ENCODE results near the gene UPP1. TPM values are rescaled to one million over a fixed set of nuclear protein-coding genes. Genes with fewer than 3 reads are reported as not detected.

UPP1 gene
- total and polyA plus RNA-seq, 10 of the 15 experiments (the other 5 are each of a cell fraction or from before 2014, with no cell fraction given), result 0.93 to 7.9 (median 3.8) TPM

DNA sequence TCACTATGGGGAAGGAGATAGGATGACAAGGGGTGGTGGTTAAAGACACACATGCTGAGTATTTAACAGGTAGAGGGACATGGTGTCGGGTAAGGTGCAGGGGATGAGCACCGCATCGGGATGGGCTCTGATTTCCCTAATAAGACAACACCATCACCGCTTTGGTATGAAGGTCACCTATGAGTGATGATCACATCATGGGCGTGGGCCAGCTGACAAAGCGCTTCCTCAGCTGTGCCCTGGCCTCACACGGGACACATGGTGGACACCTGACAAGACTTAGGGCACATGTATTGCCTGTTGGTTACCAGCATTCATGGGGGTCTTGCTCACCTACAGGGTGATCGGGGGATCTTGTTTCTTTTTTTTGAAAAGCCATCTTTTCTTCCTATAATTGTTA, 41.0 kb upstream of the UPP1 start:
- SMC1A ChIA-PET (ENCODE audit: uncharacterized antibody, unreplicated experiment), result interaction anchor here (0.6 kb wide), 1 partner anchor 206 kb away, joined by 3 read pairs; no protein-coding TSS in a partner anchor
- FAIRE-seq (no peak), DNase-seq (ENCODE audit: low read depth, low spot score) (no peak), ATAC-seq (no peak)
- TF ChIP-seq ATF7 (IDR thresholded peaks at IDR 0.05; ENCODE audit: low read depth) (no peak), NBN (IDR thresholded peaks at IDR 0.05) (no peak), PAX5 (IDR thresholded peaks at IDR 0.05; ENCODE audit: borderline replicate concordance, low read depth, low read length) (no peak), TCF7 (IDR thresholded peaks at IDR 0.05; ENCODE audit: borderline replicate concordance) (no peak), MEF2A (IDR thresholded peaks at IDR 0.05; ENCODE audit: insufficient read depth, low read depth, low read length) (no peak), MYB (IDR thresholded peaks at IDR 0.05; ENCODE audit: borderline replicate concordance, low read depth, low read length) (no peak), SIX5 (IDR thresholded peaks at IDR 0.05; ENCODE audit: low read depth, low read length, severe bottlenecking) (no peak), NFYB (IDR thresholded peaks at IDR 0.05; ENCODE audit: insufficient read depth, low read depth, low read length) (no peak), CREB1 (IDR thresholded peaks at IDR 0.05; ENCODE audit: low read depth) (no peak), GABPA (IDR thresholded peaks at IDR 0.05; ENCODE audit: low read depth) (no peak), RFX5 (IDR thresholded peaks at IDR 0.05; ENCODE audit: low read depth, low read length) (no peak), RCOR1 (conservative IDR thresholded peaks at IDR 0.05; ENCODE audit: low read depth, low read length) (no peak)
- TF ChIP-seq, protein P1, sequence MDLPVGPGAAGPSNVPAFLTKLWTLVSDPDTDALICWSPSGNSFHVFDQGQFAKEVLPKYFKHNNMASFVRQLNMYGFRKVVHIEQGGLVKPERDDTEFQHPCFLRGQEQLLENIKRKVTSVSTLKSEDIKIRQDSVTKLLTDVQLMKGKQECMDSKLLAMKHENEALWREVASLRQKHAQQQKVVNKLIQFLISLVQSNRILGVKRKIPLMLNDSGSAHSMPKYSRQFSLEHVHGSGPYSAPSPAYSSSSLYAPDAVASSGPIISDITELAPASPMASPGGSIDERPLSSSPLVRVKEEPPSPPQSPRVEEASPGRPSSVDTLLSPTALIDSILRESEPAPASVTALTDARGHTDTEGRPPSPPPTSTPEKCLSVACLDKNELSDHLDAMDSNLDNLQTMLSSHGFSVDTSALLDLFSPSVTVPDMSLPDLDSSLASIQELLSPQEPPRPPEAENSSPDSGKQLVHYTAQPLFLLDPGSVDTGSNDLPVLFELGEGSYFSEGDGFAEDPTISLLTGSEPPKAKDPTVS (IDR thresholded peaks at IDR 0.05; ENCODE audit: low read depth, low read length), result no peak
- TF ChIP-seq, protein P2, sequence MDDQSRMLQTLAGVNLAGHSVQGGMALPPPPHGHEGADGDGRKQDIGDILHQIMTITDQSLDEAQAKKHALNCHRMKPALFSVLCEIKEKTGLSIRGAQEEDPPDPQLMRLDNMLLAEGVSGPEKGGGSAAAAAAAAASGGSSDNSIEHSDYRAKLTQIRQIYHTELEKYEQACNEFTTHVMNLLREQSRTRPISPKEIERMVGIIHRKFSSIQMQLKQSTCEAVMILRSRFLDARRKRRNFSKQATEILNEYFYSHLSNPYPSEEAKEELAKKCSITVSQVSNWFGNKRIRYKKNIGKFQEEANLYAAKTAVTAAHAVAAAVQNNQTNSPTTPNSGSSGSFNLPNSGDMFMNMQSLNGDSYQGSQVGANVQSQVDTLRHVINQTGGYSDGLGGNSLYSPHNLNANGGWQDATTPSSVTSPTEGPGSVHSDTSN (IDR thresholded peaks at IDR 0.05; ENCODE audit: insufficient replicate concordance, low read depth, low read length), result no peak
- intact Hi-C loops (cut with micrococcal nuclease; ENCODE audit: unreplicated experiment) (no loop called here), in situ Hi-C loops (cut with MboI) (no loop called here)
- 82% methylated on average over 8 of the region's 8 CpGs for WGBS (ENCODE audit: insufficient coverage, insufficient replicate concordance, low lambda C conversion rate, missing lambda C conversion rate)
- H3K27ac ChIP-seq (ENCODE audit: control insufficient read depth, insufficient read depth), result no peak overlapping the region
- RAD21 ChIA-PET (ENCODE audit: unreplicated experiment), result no interaction called here
- no peak overlapping the region for H3K9ac ChIP-seq (ENCODE audit: control insufficient read depth, insufficient read depth, low read length)
- H3K9me3 ChIP-seq (replicated peaks; ENCODE audit: control insufficient read depth, insufficient read depth, low read length), result no peaks in the 10 kb centered on the region
- H3K36me3 ChIP-seq (ENCODE audit: control insufficient read depth in 2 of 2, insufficient read depth in 2 of 2, low read length in 1 of 2), result no peaks in the 10 kb centered on the region
- H4K20me1 ChIP-seq (ENCODE audit: control insufficient read depth, insufficient read depth), result no peaks in the 10 kb centered on the region
- H3K27me3 ChIP-seq (replicated peaks in 1 of 2; ENCODE audit: control insufficient read depth in 2 of 2, insufficient read depth in 2 of 2, low read length in 1 of 2), result peaks cover 0 to 1% of the 10 kb centered on the region in 2 experiments; a peak in 1 of 4 replicates
- H3K4me1 ChIP-seq (ENCODE audit: control insufficient read depth, insufficient read depth, low read length), result no peaks in the 10 kb centered on the region
- no peak overlapping the region for H2AFZ ChIP-seq (ENCODE audit: control insufficient read depth, low read depth, low read length)
- no peak overlapping the region for H3K4me3 ChIP-seq
- CTCF ChIA-PET, result interaction anchor here (1.2 kb wide), 1 partner anchor 103 kb away, joined by 3 read pairs; no protein-coding TSS in a partner anchor
- POLR2A ChIA-PET, result no interaction called here
- no TSS peak for BruUV-seq (replicated peaks)
- H3K79me2 ChIP-seq (ENCODE audit: control insufficient read depth, insufficient read depth, low read length), result no peaks in the 10 kb centered on the region
- H3K4me2 ChIP-seq (ENCODE audit: control insufficient read depth, insufficient read depth), result no peak overlapping the region
